NCI-H1436 (cell line): ENCODE data around the gene TJP2.

Experiments
- DNase-seq: peaks from one replicate; lab custom pipeline; 2025; lab: John Stamatoyannopoulos, UW

Gene TJP2

GRCh38 chr9:69232135-69232534, 58.1 kb downstream of the TJP2 start:
- no peak for DNase-seq

- no peak for DNase-seq
Observed at GRCh38 chr9:69234683-69235082, 60.6 kb downstream of the TJP2 start.

GRCh38 chr9:69236188-69236587, 62.1 kb downstream of the TJP2 start:
- no peak for DNase-seq

GRCh38 chr9:69237702-69238295, 63.7 kb downstream of the TJP2 start:
- DNase-seq = no peak

GRCh38 chr9:69243116-69243515, 69.0 kb downstream of the TJP2 start:
- DNase-seq = no peak

- no peak for DNase-seq
Observed at GRCh38 chr9:69246629-69247028, 72.6 kb downstream of the TJP2 start.

GRCh38 chr9:69248005-69248404, 73.9 kb downstream of the TJP2 start:
- no peak for DNase-seq

- no peak for DNase-seq
Observed at GRCh38 chr9:69249337-69249736, 75.3 kb downstream of the TJP2 start.

GRCh38 chr9:69250681-69251080, 76.6 kb downstream of the TJP2 start:
- DNase-seq = no peak

- no peak for DNase-seq
Observed at GRCh38 chr9:69252436-69252835, 78.4 kb downstream of the TJP2 start.

- no peak for DNase-seq
Observed at GRCh38 chr9:69253057-69253456, 79.0 kb downstream of the TJP2 start.

- no peak for DNase-seq
Observed at GRCh38 chr9:69254223-69254622, 80.1 kb downstream of the TJP2 start.

GRCh38 chr9:69255591-69255990, 81.5 kb downstream of the TJP2 start:
- DNase-seq = no peak

GRCh38 chr9:69258551-69258950, 84.5 kb downstream of the TJP2 start:
- DNase-seq = no peak

- no peak for DNase-seq
Observed at GRCh38 chr9:69260161-69260560, 86.1 kb downstream of the TJP2 start.

GRCh38 chr9:69261636-69262035, 87.6 kb downstream of the TJP2 start:
- no peak for DNase-seq

GRCh38 chr9:69264526-69264925, 90.4 kb downstream of the TJP2 start:
- DNase-seq = no peak

GRCh38 chr9:69265891-69266290, 91.8 kb downstream of the TJP2 start:
- no peak for DNase-seq

GRCh38 chr9:69272212-69272611, 98.1 kb downstream of the TJP2 start:
- no peak for DNase-seq

- DNase-seq = no peak
Observed at GRCh38 chr9:69273161-69273560, 99.1 kb downstream of the TJP2 start.

- peak; percentile 17 for DNase-seq
Observed at GRCh38 chr9:69276775-69277174, 102.7 kb downstream of the TJP2 start.

GRCh38 chr9:69279084-69279731, 105.1 kb downstream of the TJP2 start:
- DNase-seq = no peak

- no peak for DNase-seq
Observed at GRCh38 chr9:69279733-69280132, 105.7 kb downstream of the TJP2 start.

- DNase-seq = no peak
Observed at GRCh38 chr9:69283003-69283402, 108.9 kb downstream of the TJP2 start.
